Muscle of leg (tissue), 11 donors: ENCODE measurements around the gene DTX4. TPM values are rescaled to one million over a fixed set of nuclear protein-coding genes. Genes with fewer than 3 reads are reported as not detected.

Source experiments
- DNase-seq: peaks from one replicate; pipeline ENCODE4 v3.0.0; 2013
- H3K27ac ChIP-seq: one replicate; pipeline ENCODE4 v1.5.1; 2013; ENCODE audit warnings: mild to moderate bottlenecking, low read length, control low read depth
- H3K27me3 ChIP-seq: one replicate; pipeline ENCODE4 v1.6.1; 2013; ENCODE audit warnings: low read length; ENCODE audit not compliant: control insufficient read depth, insufficient read depth
- H3K36me3 ChIP-seq: one replicate; pipeline ENCODE4 v1.6.1; 2013; ENCODE audit warnings: low read length; ENCODE audit not compliant: control insufficient read depth, insufficient read depth
- H3K4me1 ChIP-seq: one replicate; pipeline ENCODE4 v1.6.1; 2013; ENCODE audit warnings: low read length; ENCODE audit not compliant: control insufficient read depth, insufficient read depth
- H3K4me3 ChIP-seq: one replicate; pipeline ENCODE4 v1.5.1; 2013; ENCODE audit warnings: low read length, control low read depth
- H3K9me3 ChIP-seq: replicated peaks from 2 replicates; pipeline ENCODE4 v1.6.1; 2013; ENCODE audit warnings: low read depth, low read length; ENCODE audit not compliant: control insufficient read depth
- WGBS: methylation state at CpG from one replicate; pipeline ENCODE4 v1.1.5; 2013; ENCODE audit warnings: missing lambda C conversion rate; ENCODE audit not compliant: insufficient coverage; 5-methylcytosine and 5-hydroxymethylcytosine counted together
- polyA plus RNA-seq, 8 donors: library from polyadenylated mRNA; unstranded; fragments of 120-200 nt; gene quantifications; one replicate each; pipeline versions ENCODE4 v1.2.1 to v1.2.3, GENCODE V29; 2013; ENCODE audit warnings: inconsistent platforms in 1 of 8, low replicate concordance in 1 of 8; ENCODE audit not compliant: insufficient read length in 8 of 8, insufficient read depth in 1 of 8
- total RNA-seq: library from RNA; stranded (reverse); fragments of 120-200 nt; gene quantifications from one replicate; pipeline ENCODE4 v1.2.4, GENCODE V29; 2013

DTX4 gene
- total and polyA plus RNA-seq, 9 donors, result 8.9 to 33.0 (median 19.0) TPM

- DNase-seq, result no peak
- Histone ChIP-seq H3K27ac (no peak overlapping the region), H3K27me3 (peaks cover 3% of the 10 kb centered on the region), H3K36me3 (no peaks in the 10 kb centered on the region), H3K4me3 (no peak overlapping the region), H3K9me3 (no peaks in the 10 kb centered on the region), H3K4me1 (no peaks in the 10 kb centered on the region)
- WGBS, result 75% methylated on average over 1 of the region's 3 CpGs
Measured at GRCh38 chr11:59164028-59164427, 7.9 kb upstream of the DTX4 start.

GRCh38 chr11:59172345-59173079, 580 bp downstream of the DTX4 start:
- Histone ChIP-seq H3K4me3 (peak overlapping the region; percentile 72), H3K4me1 (peaks cover 30% of the 10 kb centered on the region), H3K27ac (peak overlapping the region; percentile 83), H3K27me3 (peaks cover 7% of the 10 kb centered on the region), H3K9me3 (no peaks in the 10 kb centered on the region), H3K36me3 (no peaks in the 10 kb centered on the region)
- WGBS, result under 1% methylated on average over 64 of the region's 70 CpGs
- DNase-seq, result no peak

- 1% methylated on average over 13 of the region's 37 CpGs for WGBS
- peak overlapping the region; percentile 67 for H3K4me3 ChIP-seq
- peak overlapping the region; percentile 83 for H3K27ac ChIP-seq
Measured at GRCh38 chr11:59173080-59173963, 1.4 kb downstream of the DTX4 start.

GRCh38 chr11:59173964-59174663, 2.2 kb downstream of the DTX4 start:
- H3K27ac ChIP-seq, result peak overlapping the region; percentile 83
- peaks cover 7% of the 10 kb centered on the region for H3K27me3 ChIP-seq
- no peaks in the 10 kb centered on the region for H3K36me3 ChIP-seq
- peak; percentile 76 for DNase-seq
- H3K9me3 ChIP-seq, result no peaks in the 10 kb centered on the region
- H3K4me1 ChIP-seq, result peaks cover 38% of the 10 kb centered on the region
- peak overlapping the region; percentile 67 for H3K4me3 ChIP-seq
- WGBS, result 42% methylated on average over 2 of the region's 7 CpGs

More at GRCh38 chr11:59173080-59173963, 1.4 kb downstream of the DTX4 start:
- no peaks in the 10 kb centered on the region for H3K36me3 ChIP-seq
- H3K4me1 ChIP-seq, result peaks cover 34% of the 10 kb centered on the region
- H3K27me3 ChIP-seq, result peaks cover 7% of the 10 kb centered on the region
- DNase-seq, result peak; percentile 57
- no peaks in the 10 kb centered on the region for H3K9me3 ChIP-seq

- peak overlapping the region; percentile 38 for H3K27ac ChIP-seq
- no peaks in the 10 kb centered on the region for H3K36me3 ChIP-seq
- H3K27me3 ChIP-seq, result peaks cover 7% of the 10 kb centered on the region
- H3K9me3 ChIP-seq, result no peaks in the 10 kb centered on the region
- 76% methylated on average over 6 of the region's 7 CpGs for WGBS
- no peak overlapping the region for H3K4me3 ChIP-seq
- DNase-seq, result no peak
- H3K4me1 ChIP-seq, result peaks cover 38% of the 10 kb centered on the region
Measured at GRCh38 chr11:59174664-59175033, 2.7 kb downstream of the DTX4 start.

GRCh38 chr11:59175091-59175501, 3.2 kb downstream of the DTX4 start:
- no peak overlapping the region for H3K4me3 ChIP-seq
- peaks cover 7% of the 10 kb centered on the region for H3K27me3 ChIP-seq
- no peaks in the 10 kb centered on the region for H3K36me3 ChIP-seq
- no peaks in the 10 kb centered on the region for H3K9me3 ChIP-seq
- H3K27ac ChIP-seq, result no peak overlapping the region
- WGBS, result 30% methylated on average over 2 of the region's 4 CpGs
- peaks cover 38% of the 10 kb centered on the region for H3K4me1 ChIP-seq
- DNase-seq, result no peak

- WGBS, result 78% methylated on average over 4 of the region's 7 CpGs
- no peak overlapping the region for H3K27ac ChIP-seq
- no peak for DNase-seq
- no peaks in the 10 kb centered on the region for H3K36me3 ChIP-seq
- peaks cover 7% of the 10 kb centered on the region for H3K27me3 ChIP-seq
- H3K9me3 ChIP-seq, result no peaks in the 10 kb centered on the region
- H3K4me3 ChIP-seq, result no peak overlapping the region
- peaks cover 38% of the 10 kb centered on the region for H3K4me1 ChIP-seq
Measured at GRCh38 chr11:59176330-59176729, 4.4 kb downstream of the DTX4 start.

GRCh38 chr11:59178402-59178801, 6.5 kb downstream of the DTX4 start:
- peaks cover 12% of the 10 kb centered on the region for H3K36me3 ChIP-seq
- H3K9me3 ChIP-seq, result no peaks in the 10 kb centered on the region
- DNase-seq, result no peak
- H3K27me3 ChIP-seq, result peaks cover 4% of the 10 kb centered on the region
- no peak overlapping the region for H3K4me3 ChIP-seq
- H3K27ac ChIP-seq, result no peak overlapping the region
- peaks cover 31% of the 10 kb centered on the region for H3K4me1 ChIP-seq

- Histone ChIP-seq H3K9me3 (no peaks in the 10 kb centered on the region), H3K4me1 (peaks cover 29% of the 10 kb centered on the region), H3K36me3 (peaks cover 12% of the 10 kb centered on the region), H3K4me3 (no peak overlapping the region), H3K27ac (no peak overlapping the region), H3K27me3 (no peaks in the 10 kb centered on the region)
- WGBS, result 83% methylated on average over 1 of the region's 2 CpGs
- DNase-seq, result no peak
Measured at GRCh38 chr11:59179121-59179520, 7.2 kb downstream of the DTX4 start.
